GM12875 (cell line): ENCODE measurements around the gene PHGDH.
"Not testable (repeated sequence)": the region's sequence is repeated elsewhere in the genome, so short reads cannot be mapped to it uniquely, and the experiment has no call there.

Experiments used
- H3K4me3 ChIP-seq: one replicate; pipeline ENCODE4 v1.5.1; 2011; ENCODE audit warnings: low read depth, low read length, control low read depth
- TF ChIP-seq, protein P1 (sequence below): IDR thresholded peaks from 2 replicates; pipeline ENCODE4 v1.5.1; 2011; ENCODE audit warnings: low read depth, mild to moderate bottlenecking, control low read depth, inconsistent platforms, low read length, moderate library complexity, borderline replicate concordance; ENCODE audit not compliant: insufficient read depth

The PHGDH gene

DNA sequence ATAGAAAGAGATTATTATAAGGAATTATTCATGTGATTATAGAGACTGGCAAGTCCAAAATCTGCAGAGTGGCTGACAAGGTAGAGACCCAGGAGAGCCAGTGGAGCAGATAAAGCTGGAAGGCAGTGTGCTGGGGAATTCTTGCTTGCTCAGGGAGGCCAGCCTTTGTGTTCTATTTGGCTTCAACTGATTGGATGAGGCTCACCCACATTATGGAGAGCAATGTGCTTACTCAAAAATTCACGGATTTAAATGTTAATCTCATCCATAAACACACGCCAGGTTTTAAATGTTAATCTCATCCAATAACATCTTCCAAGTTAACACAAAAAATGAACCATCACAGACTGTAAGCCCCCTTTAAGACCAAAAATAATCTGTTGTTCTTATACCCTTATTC lies 30.2 kb upstream of the PHGDH start:
- no peak overlapping the region for H3K4me3 ChIP-seq
- TF ChIP-seq, protein P1, sequence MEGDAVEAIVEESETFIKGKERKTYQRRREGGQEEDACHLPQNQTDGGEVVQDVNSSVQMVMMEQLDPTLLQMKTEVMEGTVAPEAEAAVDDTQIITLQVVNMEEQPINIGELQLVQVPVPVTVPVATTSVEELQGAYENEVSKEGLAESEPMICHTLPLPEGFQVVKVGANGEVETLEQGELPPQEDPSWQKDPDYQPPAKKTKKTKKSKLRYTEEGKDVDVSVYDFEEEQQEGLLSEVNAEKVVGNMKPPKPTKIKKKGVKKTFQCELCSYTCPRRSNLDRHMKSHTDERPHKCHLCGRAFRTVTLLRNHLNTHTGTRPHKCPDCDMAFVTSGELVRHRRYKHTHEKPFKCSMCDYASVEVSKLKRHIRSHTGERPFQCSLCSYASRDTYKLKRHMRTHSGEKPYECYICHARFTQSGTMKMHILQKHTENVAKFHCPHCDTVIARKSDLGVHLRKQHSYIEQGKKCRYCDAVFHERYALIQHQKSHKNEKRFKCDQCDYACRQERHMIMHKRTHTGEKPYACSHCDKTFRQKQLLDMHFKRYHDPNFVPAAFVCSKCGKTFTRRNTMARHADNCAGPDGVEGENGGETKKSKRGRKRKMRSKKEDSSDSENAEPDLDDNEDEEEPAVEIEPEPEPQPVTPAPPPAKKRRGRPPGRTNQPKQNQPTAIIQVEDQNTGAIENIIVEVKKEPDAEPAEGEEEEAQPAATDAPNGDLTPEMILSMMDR, result no peak

DNA sequence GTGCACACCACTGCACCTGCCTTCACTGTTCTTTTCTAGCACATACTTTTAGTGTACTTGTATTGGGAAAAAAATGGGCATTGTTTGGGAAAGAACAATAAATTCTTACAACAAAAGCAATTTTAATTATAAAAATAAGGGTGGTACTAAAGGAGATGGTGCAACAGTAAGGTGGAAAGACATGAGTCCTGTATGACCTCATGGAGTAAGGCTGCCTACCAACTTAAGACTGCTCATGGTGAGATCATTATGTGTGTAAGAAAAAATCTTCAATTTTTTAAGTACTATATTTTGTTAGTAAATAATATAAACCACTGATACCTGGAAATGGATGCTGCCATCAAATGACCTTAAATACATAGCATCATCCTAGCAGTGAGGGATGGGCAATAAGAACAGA lies 29.6 kb upstream of the PHGDH start:
- TF ChIP-seq, protein P1, result no peak
- H3K4me3 ChIP-seq, result no peak overlapping the region

DNA sequence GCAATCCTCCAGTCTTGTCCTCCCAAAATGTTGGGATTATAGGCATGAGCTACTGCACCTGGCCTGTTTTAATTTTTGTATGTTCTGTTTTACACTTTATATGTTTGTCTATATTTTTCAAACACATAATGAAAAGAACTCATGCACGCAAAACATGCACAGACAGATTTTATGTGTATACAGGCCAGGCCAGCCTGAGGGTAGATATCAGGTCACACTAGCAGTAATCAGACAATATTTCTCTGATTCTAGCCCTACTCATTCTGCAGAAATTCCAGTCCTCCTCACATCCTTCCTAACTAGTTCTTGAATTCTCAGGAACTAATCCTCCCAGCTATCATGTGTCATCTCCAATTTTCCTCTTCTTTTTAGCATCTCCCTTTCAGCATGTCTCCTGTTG lies 27.8 kb upstream of the PHGDH start:
- TF ChIP-seq, protein P1, result no peak
- no peak overlapping the region for H3K4me3 ChIP-seq

DNA sequence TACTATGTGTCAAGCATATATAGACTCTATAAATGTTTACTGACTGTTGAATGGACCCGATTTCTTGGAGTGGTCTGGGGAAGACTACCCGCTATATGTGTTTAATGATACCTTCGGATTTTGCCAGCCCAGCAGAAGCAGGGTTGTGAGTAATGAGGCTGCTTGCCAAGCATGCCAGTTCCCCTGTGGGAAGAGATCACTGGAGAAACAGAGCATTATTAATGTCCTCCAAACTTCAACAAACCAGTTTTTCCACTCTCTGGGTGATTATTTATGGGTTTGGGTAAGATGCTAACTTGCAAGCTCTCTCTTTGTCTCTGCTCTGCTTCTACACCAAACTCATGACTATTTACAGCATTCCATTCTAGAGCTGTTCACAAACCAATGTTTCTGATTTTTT lies 25.1 kb upstream of the PHGDH start:
- H3K4me3 ChIP-seq, result no peak overlapping the region
- TF ChIP-seq, protein P1, result no peak

DNA sequence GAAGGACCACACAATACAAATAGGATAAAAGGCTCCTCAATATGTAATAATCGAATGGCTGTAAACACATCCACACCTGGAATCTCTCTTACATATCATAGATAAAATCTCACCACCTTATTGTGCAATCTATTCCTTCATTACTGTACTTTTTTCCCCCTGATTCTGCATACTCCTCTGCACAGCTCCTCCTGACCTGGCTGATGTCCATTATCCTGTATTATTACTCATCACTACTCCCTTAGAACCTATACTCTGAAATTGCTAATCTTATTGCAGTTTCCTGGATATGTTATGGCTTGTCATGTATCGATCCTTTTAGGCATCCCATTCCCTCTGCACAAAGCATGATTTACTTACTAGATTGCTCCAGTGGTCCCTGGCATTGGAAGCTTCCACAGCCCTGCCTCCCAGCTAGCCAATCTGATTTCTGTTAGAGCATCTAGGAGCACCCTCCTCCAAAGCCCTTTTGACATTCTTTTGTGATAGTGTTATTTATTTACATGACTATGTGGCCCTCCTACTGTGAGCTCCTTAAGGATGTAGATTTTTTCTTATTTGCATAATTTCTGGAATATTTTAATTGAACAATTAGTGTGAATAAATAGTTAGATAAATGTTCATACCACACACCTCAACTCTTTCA lies 24.2 kb upstream of the PHGDH start:
- TF ChIP-seq, protein P1, result no peak
- H3K4me3 ChIP-seq, result no peak overlapping the region

DNA sequence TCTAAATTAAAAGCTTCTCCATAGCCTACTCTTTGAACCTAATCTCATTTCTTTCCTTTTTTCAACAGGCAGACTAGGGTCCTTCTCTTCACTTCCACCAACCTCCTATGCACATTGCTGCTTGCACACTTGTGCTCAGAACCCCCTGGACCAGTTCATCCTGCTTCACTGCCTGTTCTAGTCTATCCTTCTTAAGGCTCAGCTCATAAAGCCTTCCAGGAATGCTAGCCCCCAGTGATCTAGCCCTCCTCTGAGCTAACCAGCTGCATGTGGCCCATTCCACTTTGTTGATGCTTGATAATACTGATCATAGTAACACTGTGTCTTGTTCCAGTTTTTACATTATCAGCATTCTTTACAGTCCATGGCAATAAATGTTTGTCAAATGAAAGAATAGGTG lies 22.9 kb upstream of the PHGDH start:
- no peak overlapping the region for H3K4me3 ChIP-seq
- TF ChIP-seq, protein P1, result no peak

DNA sequence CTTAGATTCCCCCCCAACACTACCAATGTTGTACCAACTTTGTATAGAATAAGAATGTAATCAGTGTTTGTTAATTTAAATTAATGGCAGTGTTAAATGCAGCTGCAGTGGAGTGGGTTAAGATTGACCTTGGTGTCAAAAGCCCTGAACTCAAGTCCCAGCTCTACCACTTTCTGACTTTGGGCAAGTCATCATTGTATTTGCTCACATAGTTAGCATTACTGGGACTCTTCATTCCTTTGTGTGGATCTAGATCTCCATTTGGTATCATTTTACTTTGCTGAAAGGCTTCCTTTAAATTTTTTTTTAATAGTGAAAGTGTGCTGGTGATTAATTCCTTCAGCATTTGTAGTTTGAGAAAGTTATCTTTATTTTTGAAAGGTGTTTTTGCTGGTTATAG lies 22.2 kb upstream of the PHGDH start:
- TF ChIP-seq, protein P1, result no peak
- no peak overlapping the region for H3K4me3 ChIP-seq

DNA sequence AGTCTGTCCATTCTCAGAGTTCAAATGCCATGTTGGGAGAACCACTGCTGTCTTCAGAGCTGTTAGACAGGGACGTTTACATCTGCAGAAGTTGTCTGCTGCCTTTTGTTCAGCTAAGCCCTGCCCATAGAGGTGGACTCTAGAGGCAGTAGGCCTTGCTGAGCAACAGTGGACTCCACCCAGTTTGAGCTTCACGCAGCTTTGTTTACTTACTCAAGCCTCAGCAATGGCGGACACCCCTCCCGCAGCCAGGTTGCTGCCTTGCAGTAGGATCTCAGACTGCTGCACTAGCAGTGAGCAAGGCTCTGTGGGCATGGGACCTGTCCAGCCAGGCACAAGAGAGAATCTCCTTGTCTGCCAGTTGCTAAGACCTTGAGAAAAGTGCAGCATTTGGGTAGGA lies 14.9 kb upstream of the PHGDH start:
- H3K4me3 ChIP-seq, result not testable (repeated sequence)
